ENCODE results near the gene JAKMIP3. TPM values are rescaled to one million over a fixed set of nuclear protein-coding genes. Genes with fewer than 3 reads are reported as not detected.

The JAKMIP3 gene
- total and polyA plus RNA-seq, 8 donors, result 0.18 to 1.1 (median 0.44) TPM; not detected in 2

DNA sequence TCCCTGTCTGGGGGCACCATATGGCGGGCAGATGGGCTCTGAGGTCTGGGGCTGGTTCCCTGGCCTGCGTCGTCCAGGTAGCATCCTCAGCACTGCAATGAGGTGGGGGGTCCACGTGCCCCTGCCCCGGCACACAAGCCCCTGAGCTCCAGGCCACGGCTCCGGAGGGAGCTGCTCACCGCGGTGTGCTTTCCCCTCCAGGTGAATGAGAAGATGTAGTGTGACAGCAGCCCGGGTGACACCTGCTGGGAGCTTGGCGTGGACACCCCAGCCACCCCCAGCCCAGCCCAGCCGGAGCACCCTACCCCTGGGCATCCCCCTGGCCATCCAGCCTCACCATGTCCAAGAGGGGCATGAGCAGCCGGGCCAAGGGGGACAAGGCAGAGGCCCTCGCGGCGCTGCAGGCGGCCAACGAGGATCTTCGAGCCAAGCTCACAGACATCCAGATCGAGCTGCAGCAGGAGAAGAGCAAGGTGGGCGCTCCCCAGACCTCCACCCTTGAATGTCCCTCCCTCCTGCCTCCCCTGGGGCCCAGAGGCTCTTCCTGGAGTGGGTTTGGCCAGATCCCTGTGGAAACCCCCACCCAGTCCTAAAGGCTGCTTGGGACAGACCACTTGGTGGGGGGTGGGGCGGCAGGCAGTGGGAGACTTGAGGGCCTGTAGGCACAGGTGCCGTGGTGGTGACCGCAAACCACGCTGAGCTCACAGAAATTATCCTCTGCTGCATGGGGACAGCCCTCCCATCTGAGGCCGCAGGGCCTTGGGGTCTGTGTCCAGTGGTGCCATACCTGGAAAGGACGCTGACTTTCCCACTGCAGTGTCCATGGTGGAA is 38.9 kb downstream of the JAKMIP3 start:
- Histone ChIP-seq H3K27ac (no peak overlapping the region), H3K4me1 (no peaks in the 10 kb centered on the region), H3K9me3 (no peaks in the 10 kb centered on the region), H3K27me3 (peaks cover 0 to 5% (median 0%) of the 10 kb centered on the region in 3 donors), H3K36me3 (no peaks in the 10 kb centered on the region), H3K4me3 (no peak overlapping the region)
- peak in 1 of 2 donors; percentile 17 for DNase-seq
- TF ChIP-seq POLR2AphosphoS5 (IDR thresholded peaks at IDR 0.05) (no peak), EP300 (IDR thresholded peaks at IDR 0.05) (no peak), POLR2A (IDR thresholded peaks at IDR 0.05) (no peak)
- TF ChIP-seq, protein P1, sequence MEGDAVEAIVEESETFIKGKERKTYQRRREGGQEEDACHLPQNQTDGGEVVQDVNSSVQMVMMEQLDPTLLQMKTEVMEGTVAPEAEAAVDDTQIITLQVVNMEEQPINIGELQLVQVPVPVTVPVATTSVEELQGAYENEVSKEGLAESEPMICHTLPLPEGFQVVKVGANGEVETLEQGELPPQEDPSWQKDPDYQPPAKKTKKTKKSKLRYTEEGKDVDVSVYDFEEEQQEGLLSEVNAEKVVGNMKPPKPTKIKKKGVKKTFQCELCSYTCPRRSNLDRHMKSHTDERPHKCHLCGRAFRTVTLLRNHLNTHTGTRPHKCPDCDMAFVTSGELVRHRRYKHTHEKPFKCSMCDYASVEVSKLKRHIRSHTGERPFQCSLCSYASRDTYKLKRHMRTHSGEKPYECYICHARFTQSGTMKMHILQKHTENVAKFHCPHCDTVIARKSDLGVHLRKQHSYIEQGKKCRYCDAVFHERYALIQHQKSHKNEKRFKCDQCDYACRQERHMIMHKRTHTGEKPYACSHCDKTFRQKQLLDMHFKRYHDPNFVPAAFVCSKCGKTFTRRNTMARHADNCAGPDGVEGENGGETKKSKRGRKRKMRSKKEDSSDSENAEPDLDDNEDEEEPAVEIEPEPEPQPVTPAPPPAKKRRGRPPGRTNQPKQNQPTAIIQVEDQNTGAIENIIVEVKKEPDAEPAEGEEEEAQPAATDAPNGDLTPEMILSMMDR (IDR thresholded peaks at IDR 0.05), result no peak
- WGBS, 5 donors, result 84 to 94% (median 90%) methylated on average over 19 to 27 of the region's 27 CpGs
- intact Hi-C loops (cut with DNase I; ENCODE audit: low total_unique reads), result no loop called here

DNA sequence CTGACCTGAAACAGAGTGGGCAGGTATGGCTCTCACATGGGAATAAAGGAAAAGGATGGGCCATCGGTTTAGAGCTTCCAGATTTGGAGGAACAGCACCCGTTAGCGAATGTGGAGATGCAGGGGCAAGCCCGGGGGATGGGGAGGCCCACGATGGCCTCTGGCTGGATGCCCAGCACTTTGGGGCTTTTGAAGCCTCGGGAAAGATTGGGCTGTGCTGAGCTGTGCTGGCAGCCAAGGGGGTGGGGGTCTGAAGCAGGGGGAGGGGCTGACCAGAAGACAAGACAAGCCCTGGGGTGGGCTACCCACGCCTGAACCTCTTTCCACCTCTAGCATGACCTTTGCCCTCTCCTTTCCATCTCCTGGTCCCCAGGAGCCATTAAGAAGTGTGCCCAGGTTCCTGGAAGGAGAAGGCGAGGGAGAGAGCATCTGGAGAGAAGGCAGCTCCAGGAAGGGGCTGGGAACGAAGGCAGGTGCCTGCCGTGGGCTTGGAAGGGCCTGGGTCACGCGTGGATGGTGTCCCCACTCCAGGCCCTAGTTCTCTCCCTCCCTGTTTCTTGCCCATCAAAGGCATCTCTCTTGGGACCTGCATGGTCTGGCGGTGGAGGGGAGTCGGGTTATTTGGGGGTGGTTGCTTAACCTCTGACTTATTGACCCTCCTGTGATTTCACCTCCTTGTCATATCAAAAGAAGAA is 39.7 kb downstream of the JAKMIP3 start:
- intact Hi-C loops (cut with DNase I; ENCODE audit: low total_unique reads), result no loop called here
- Histone ChIP-seq H3K36me3 (no peaks in the 10 kb centered on the region), H3K9me3 (no peaks in the 10 kb centered on the region), H3K4me1 (no peaks in the 10 kb centered on the region), H3K27me3 (peaks cover 0 to 3% (median 0%) of the 10 kb centered on the region in 3 donors), H3K4me3 (no peak overlapping the region), H3K27ac (no peak overlapping the region)
- DNase-seq, result peak in 1 of 2 donors; percentile 20
- 75 to 82% (median 76%) methylated on average over 14 of the region's 14 CpGs for WGBS, 5 donors
- TF ChIP-seq POLR2A (IDR thresholded peaks at IDR 0.05), result no peak
- TF ChIP-seq, protein P1 (IDR thresholded peaks at IDR 0.05), result no peak
- no peak for TF ChIP-seq EP300 (IDR thresholded peaks at IDR 0.05)

DNA sequence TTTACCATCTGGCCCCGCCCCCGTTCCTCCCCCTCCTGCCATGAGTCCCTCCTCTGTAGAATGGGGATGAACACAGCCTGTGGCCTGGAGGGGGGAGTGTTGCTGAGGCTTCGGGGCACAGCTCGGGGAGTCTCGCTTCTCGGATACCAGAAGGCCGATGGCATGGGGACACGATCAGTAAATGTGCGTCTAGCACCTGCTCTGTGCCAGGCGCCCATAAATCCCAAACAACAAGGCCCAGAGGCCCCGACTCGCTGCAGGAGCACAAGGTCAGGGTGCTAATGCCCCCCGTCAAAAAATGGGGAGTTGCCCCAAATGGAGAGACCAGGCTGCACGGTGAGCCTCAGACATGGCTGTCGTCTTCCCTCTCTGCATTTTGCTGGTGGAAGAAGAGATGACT is 40.7 kb downstream of the JAKMIP3 start:
- H3K4me3 ChIP-seq, result no peak overlapping the region
- H3K9me3 ChIP-seq, result no peaks in the 10 kb centered on the region
- DNase-seq, result peak in 1 of 2 donors; percentile 16
- H3K36me3 ChIP-seq, result no peaks in the 10 kb centered on the region
- intact Hi-C loops (cut with DNase I; ENCODE audit: low total_unique reads), result no loop called here
- H3K4me1 ChIP-seq, result no peaks in the 10 kb centered on the region
- H3K27me3 ChIP-seq, result no peaks in the 10 kb centered on the region
- no peak overlapping the region for H3K27ac ChIP-seq
- 76 to 92% (median 89%) methylated on average over 15 of the region's 15 CpGs for WGBS, 5 donors
- TF ChIP-seq POLR2A (IDR thresholded peaks at IDR 0.05), result no peak
- no peak for TF ChIP-seq POLR2AphosphoS5 (IDR thresholded peaks at IDR 0.05)
- TF ChIP-seq, protein P1 (IDR thresholded peaks at IDR 0.05), result no peak
- TF ChIP-seq EP300 (IDR thresholded peaks at IDR 0.05), result no peak

DNA sequence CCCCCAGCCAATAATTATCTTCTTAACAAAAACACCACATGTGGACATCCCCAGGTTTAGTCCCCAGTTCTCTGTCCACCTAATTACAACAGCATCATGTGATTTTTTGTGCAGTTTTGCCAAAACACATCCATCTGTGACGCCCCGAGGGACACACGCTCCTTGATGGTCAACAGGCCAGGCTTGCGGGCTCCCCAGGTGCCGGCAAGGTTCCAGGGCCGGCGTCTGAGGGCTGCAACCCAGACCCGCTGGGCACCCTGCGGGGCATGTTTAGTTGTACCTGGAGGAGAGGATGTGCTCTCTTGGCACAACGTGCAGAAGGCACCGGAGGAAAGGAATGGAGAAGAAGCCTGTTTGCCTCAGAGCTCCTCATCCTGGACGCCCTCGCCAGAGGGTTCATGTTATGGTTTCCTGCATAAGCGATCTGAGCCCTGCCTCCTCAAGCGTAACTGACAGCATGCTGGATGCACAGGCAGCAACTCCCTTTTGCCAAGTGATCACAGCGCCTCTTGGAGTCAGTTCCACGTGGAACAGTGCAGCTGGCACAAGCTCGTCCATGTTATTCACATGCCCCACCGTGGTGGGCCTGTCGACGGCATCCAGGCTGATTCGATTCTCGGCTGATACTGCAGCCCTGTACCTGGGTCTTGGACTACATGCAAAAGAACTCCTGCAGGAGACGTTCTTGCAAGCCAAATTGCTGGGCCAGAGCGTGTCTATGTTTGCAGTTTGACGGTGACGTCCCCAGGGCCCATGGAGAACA is 41.6 kb downstream of the JAKMIP3 start:
- DNase-seq, result peak in 1 of 2 donors; percentile 20
- TF ChIP-seq, protein P1 (IDR thresholded peaks at IDR 0.05), result no peak
- TF ChIP-seq POLR2A (IDR thresholded peaks at IDR 0.05), result no peak
- TF ChIP-seq EP300 (IDR thresholded peaks at IDR 0.05), result no peak
- no peak for TF ChIP-seq POLR2AphosphoS5 (IDR thresholded peaks at IDR 0.05)
- Histone ChIP-seq H3K4me3 (no peak overlapping the region), H3K4me1 (no peaks in the 10 kb centered on the region), H3K9me3 (no peaks in the 10 kb centered on the region), H3K27ac (no peak overlapping the region), H3K27me3 (no peaks in the 10 kb centered on the region), H3K36me3 (no peaks in the 10 kb centered on the region)
- intact Hi-C loops (cut with DNase I; ENCODE audit: low total_unique reads), result no loop called here
- 87 to 90% (median 89%) methylated on average over 18 to 27 of the region's 27 CpGs for WGBS, 5 donors
